Measurements from ENCODE around the gene RELL2.

Gene RELL2

GRCh38 chr5:141623186-141623585 is 13.6 kb upstream of the RELL2 start:
- DNase-seq = no peak

GRCh38 chr5:141623611-141624010 is 13.2 kb upstream of the RELL2 start:
- no peak for DNase-seq

GRCh38 chr5:141628175-141628788 is 8.5 kb upstream of the RELL2 start:
- DNase-seq = no peak

- DNase-seq = no peak
These were observed 6.1 kb upstream of the RELL2 start for GRCh38 chr5:141630570-141631140.

DNA sequence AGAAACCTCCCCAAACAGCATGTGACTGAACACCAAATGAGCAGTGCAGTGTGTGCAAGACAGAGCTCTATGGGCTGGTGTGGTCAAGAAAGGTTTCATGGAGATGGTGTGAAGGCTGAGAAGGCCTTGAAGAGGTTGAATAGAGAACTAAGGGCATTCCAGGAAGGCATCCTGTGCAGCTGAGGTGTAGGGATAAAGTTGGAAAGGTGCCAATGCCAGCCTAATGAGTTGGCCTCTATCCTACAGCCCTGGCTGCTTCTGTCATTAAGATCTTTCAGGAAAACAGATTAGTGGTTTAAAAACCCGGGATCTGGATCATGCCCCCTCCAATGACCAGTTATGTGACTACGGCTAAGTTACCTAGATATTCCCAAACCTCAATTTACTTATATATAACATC is 4.1 kb upstream of the RELL2 start:
- DNase-seq = no peak

DNA sequence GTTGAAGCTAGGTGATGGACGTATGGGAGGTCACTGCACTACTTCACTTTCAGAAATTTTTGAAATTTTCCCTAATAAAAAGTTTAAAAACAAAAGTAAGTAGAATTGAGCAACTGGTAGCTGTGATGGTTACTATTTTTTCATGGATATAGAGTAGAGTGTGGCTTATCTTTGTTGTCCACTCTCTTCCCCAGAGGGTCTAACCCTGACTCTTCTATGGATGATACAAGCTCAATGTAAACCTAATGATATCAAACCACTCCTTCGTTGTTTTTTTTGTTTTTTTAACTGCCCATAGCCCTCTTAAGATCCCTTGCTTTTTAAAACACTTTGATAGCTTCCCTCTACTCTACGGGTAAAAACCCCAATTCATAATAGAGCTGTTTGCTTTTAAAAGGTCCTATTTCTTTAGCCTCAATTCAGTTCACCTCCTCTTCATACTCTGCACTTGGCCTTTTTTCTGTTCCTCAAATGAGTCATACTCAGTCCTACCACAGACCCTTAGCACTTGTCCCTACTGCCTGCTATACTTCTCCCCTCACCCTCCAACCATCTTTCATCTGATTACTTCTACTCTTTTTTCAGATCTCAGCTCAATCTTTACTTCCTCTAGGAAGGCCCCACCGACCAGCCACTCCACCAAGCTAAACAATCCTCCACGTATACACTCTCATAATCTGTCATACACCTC is 2.8 kb upstream of the RELL2 start:
- DNase-seq = no peak

DNA sequence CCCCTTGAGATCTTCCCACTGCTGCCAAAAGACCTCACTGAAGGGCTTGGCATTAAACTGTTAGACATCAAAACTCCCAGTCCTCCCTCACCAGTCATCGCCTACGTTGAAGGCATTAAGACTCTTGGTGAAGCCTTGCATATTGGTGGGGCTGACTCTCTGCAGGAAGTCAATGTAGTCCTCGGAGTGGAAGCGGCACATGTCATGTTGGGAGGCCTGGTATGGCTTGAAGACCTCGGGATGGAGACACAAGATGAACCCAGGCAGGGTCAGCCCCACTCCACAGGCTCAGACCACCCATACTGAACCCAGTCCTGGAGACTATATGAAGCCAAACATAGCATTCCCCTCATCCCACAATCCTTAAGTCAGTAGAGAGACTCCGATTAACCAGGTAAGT is 2.1 kb upstream of the RELL2 start:
- DNase-seq = no peak

DNA sequence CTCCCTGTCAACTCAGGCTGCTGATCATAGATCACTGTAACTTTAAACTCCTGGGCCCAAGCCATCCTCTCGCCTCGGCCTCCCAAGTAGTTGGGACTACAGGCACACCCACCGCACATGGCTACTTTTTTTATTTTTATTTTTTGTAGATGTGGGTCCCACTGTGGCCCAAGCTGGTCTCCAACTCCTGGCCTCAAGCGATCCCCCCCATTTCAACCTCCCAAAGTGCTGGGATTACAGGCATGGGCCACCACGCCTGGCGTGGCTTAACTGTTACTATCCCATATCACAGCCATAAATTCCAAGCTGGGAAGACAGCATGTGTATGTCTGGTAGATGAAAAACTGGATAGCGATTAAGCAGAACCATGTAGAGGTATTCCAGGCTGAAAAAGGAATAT is 1.2 kb upstream of the RELL2 start:
- no peak for DNase-seq

- DNase-seq = no peak
These were observed 738 bp upstream of the RELL2 start for GRCh38 chr5:141636106-141636412.

DNA sequence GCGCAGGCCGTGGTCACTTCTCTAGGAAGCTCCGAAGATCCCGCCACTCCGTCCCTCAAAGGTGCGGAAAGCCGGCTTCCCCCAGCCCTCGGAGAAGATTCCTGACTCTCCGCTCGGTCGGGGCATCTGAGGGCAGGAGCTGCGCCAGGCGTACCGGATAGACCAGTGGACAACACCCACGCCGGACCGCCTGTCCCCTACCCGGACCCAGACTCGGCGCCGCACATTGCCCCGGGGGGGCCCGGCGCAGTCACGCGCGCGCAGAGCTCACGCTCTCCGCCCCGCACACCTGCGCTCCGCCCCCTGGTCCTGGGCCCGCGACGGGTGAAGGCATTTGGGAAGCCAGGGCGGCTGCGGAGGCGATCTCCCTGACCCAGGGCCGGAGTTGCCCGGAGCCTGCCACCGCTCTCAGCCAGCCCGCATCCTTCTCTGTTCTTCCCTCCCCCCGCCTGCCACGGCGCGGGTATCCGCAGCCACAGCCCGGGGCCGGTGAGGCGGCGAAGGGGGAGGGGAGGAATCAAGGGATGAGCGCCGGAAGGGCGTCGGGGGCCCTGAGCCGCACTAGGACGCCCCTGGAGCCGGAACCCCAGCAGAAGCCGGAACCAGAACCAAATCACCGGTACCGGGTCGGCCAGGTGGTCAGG is 448 bp downstream of the RELL2 start:
- no peak for DNase-seq

GRCh38 chr5:141637767-141638419 is 1.1 kb downstream of the RELL2 start:
- no peak for DNase-seq

- DNase-seq = no peak
These were observed 2.0 kb downstream of the RELL2 start for GRCh38 chr5:141638771-141639170.

DNA sequence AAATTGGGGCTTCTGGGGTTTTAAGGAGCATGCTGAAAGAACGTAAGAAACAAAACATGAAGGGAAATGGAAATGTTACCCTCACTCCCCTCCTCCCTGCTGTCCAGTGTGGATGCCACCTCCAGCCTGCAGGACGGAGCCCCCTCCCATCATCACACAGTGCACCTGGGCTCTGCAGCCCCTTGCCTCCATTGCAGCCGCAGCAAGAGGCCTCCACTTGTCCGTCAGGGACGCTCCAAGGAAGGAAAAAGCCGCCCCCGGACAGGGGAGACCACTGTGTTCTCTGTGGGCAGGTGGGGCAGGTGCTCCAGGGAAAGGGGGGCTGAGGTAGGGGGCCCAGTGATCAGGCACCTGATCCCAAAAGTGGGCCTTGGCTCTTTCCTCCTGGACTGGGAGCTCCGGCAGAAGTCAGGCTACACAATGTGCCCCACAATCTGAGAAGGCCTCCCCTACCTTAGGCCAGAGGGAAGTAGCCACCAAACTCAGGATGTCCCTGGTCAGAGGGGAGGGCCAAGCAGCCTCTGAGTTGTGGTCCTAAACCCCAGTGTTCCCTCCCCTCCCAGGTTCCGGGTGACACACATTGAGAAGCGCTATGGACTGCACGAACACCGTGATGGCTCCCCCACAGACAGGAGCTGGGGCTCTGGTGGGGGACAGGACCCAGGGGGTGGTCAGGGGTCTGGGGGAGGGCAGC is 2.7 kb downstream of the RELL2 start:
- DNase-seq = no peak

- no peak for DNase-seq
These were observed 3.2 kb downstream of the RELL2 start for GRCh38 chr5:141640051-141640415.

DNA sequence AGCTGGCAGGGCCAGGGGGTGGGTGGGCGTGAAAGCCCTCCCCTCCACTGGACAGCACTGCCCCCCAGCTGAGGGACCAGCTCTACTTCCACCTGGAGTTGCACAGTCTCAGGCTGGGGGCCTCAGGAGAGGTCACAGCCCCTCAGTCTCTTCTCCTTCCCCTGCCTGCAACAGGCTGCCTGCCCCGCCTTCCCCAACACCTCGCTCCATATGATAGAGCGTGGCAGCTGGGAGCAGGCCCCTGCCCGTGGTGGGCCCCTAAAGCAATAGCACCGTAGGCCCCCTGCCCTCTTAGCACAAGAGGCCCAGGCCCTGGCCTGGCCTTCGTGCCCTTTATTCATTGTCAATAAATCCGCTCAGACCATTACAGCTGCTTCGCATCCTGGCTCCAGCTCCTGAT is 3.9 kb downstream of the RELL2 start:
- no peak for DNase-seq

DNA sequence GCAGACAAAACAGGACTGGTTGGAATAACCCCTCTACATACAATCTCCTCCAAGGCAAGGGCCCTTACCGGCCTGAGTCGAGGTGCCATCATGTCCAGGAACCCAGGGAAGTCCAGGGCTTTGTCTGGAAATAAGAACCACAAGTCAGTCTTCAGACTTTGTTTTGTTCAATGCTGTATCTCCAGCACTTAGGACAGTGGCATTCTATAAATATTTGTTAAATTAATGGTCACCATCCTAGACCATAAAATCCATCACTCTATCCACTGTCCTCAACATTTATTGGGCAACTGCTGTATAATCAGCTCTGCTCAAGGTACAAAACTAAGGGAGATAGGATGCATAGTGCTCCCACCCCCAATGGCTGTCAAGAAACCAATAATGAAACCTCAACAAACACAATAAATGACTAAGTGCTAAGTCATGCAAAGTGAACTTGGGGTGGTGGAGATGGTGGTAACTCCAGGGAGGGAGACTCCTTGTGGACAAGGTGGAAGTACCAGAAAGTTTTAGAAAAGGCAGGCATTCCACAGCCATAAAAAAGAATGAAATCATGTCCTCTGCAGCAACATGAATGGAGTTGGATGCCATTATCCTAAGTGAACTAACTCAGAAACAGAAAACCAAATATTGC is 5.0 kb downstream of the RELL2 start:
- no peak for DNase-seq

- no peak for DNase-seq
These were observed 9.2 kb downstream of the RELL2 start for GRCh38 chr5:141646026-141646425.

DNA sequence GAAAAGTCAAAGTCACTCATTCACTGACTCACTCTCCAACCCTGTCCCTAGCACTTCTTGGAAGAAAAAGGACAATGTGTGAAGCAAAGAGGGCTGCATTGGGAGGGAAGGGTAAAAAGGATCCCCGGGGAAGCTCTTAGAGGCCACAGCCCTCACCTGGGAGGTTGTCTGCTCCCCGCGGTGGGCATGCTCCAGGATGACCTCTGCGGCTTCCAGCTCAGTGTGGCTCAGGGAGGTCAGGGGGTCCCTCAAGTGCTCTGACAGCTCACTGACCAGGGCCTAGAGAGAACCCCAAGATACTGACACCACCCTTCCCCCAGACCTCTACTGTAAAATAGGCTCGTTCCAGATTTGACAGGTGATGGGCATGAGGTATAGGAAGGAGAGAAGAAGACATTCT is 10.4 kb downstream of the RELL2 start:
- DNase-seq = no peak

DNA sequence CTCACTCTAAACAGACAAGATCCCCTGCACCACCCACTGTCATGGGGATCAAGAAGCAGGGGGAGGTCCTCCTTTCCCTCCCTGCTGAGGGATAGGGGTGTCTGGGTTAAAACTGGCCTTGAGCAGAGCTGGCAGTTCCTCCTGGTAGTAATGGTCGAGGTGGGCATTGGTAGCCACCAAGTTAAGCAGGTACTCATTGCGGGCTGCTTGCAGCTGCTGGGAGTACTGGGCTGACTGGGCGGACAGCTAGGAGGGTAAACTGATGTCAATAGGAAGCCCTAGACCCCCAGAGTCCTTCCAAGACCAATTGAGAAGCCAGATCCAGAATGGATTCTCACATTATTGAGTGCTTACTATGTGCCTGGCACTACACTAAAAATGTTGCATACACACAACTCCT is 11.1 kb downstream of the RELL2 start:
- DNase-seq = no peak

- no peak for DNase-seq
These were observed 12.4 kb downstream of the RELL2 start for GRCh38 chr5:141649056-141649688.

DNA sequence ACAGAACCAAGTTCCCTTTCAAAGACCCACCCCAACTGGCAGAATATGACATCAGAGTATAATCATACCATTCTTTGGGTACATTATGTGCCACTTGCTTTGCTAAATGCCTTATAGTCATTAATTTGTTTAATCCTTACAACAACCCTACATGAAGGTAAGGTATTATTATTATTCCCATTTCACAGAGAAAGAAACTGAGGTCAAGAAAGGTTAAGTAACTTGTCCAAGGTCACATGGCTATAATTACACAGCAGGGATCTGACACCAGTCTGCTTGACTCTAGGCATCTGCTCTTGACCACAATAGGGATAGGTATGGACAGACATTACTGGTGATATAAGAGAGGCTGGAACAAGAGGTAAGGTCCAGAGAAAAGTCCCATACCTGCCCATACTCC is 13.2 kb downstream of the RELL2 start:
- DNase-seq = no peak
